ENCODE measurements around the gene PIK3C3.

PIK3C3 gene

DNA sequence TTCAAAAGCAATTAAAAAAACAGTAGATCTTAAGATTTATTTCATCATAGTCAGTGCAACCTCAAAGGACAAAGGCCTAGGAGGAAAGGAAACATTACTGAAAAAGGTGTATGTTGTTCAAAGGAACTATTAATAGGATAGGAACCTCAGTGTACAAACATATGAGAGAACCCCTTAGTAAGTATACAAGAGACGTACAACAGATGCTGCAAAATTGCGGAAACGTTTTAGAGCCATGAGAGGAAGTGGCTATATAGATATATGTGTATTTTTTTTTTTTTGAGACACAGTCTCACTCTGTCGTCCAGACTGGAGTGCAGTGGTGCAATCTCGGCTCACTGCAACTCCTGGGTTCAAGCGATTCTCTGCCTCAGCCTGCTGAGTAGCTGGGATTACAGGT is 22.2 kb downstream of the PIK3C3 start:
- TF ChIP-seq, protein P1, sequence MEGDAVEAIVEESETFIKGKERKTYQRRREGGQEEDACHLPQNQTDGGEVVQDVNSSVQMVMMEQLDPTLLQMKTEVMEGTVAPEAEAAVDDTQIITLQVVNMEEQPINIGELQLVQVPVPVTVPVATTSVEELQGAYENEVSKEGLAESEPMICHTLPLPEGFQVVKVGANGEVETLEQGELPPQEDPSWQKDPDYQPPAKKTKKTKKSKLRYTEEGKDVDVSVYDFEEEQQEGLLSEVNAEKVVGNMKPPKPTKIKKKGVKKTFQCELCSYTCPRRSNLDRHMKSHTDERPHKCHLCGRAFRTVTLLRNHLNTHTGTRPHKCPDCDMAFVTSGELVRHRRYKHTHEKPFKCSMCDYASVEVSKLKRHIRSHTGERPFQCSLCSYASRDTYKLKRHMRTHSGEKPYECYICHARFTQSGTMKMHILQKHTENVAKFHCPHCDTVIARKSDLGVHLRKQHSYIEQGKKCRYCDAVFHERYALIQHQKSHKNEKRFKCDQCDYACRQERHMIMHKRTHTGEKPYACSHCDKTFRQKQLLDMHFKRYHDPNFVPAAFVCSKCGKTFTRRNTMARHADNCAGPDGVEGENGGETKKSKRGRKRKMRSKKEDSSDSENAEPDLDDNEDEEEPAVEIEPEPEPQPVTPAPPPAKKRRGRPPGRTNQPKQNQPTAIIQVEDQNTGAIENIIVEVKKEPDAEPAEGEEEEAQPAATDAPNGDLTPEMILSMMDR (conservative IDR thresholded peaks at IDR 0.05): no peak
- H3K27ac ChIP-seq: no peak overlapping the region

DNA sequence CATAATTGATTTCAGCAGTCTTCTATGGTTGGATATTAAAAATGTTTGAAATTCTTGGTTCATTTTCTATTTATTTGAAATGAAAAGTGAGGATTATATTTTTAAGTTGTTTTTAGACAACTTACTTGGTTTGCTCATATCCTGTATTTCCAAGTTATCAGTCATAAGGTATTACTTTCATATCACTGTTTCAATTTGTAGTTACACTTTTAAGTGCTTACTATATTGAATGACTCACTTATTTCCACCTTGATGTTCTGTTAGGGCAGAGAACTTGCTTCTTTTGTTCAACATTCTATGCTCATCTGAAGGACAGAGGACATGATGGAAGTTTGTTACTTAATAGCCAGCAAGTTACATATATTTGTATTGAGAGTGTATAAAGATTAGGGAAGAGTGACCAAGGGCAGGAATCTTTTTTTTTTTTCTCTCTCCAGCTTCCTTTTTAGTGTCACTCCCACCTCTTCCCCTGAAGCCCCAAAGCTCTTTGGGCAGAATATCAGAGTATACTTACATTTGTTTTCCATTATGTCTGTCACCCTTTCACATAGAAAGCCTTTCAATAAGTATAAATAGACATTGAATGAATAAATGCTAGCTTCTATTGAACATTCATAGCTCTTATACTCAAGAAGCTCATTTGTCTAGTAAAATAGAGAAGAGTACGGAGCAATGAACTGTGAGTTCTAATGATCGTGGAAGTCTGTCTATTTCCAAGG is 28.1 kb downstream of the PIK3C3 start:
- H3K27ac ChIP-seq: no peak overlapping the region
- TF ChIP-seq, protein P1 (conservative IDR thresholded peaks at IDR 0.05): no peak
- TF ChIP-seq ZFX (IDR thresholded peaks at IDR 0.05): no peak

DNA sequence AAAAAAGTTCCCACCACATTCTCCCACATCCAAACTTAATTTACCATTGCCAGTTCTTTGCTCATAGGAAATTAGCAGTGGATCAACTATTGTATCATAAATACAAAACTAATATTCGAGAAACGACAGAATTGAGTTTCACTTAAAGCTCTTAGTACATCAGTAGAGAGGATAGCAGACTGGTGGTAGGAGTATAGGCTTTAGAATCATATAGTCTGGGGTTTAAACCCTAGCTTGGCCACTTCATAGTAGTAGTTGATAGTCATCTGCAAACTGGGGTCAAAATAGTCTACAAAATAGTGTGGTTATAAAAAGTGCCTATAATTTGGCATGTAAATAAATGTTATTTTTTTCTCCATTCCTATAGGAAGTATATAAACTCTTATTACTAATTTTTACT is 30.9 kb downstream of the PIK3C3 start:
- TF ChIP-seq, protein P1 (conservative IDR thresholded peaks at IDR 0.05): no peak
- TF ChIP-seq ZFX (IDR thresholded peaks at IDR 0.05): no peak
- H3K27ac ChIP-seq: no peak overlapping the region

DNA sequence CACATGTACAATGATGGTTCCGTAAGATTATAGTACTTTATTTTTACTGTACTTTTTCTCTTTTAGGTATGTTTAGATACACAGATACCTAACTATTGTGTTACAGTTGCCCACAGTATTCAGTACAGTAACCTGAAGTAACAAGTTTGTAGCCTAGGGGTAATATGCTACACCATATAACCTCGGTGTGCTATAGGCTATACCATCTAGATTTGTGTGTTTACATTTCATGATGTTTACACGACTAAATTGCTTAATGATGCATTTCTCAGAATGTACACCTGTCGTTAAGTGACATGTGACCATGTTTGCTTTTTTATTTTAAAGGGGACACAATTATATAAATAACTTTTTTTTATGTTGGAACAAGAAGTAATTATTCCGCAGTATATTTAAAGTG is 34.5 kb downstream of the PIK3C3 start:
- no peak overlapping the region for H3K27ac ChIP-seq
- no peak for TF ChIP-seq ZFX (IDR thresholded peaks at IDR 0.05)
- TF ChIP-seq, protein P1 (conservative IDR thresholded peaks at IDR 0.05): no peak

DNA sequence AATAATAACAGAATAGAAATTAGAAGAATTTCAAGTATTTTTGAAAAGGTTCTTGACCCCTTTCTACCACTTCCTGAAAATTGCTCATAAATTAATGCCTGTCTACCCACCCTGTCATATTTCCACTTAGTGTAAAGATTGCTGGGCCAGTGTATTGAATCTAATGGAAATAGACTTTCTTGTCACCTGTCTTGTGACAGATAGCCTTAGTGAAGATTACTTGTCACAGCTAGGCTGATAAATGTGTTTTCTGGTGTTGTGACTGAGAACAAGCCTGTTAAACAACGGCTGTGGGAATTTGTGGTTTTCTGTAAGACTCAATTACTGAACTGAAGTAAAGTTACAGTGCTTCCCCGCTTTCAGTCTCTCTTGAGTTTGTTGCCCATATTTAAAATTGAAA is 37.0 kb downstream of the PIK3C3 start:
- TF ChIP-seq, protein P1 (conservative IDR thresholded peaks at IDR 0.05): no peak
- no peak for TF ChIP-seq ZFX (IDR thresholded peaks at IDR 0.05)
- no peak overlapping the region for H3K27ac ChIP-seq

DNA sequence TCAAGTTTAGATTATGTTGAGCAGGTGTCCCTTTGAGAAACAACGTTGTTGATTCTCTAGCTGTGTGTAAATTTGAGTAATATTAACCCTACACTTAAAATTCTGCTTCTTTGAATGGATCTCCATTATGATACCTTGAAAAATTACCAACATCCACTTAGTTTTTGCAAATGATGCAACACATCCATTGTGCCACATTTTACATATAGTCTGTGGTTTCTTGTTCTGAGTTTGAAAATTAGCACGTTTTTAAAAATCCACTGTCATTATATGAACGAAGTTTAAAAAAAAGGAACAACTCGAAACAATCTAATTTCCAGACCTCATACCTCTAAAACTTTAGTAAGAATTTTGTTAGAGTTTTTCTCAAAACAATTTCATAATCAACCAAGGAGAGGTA is 37.7 kb downstream of the PIK3C3 start:
- no peak overlapping the region for H3K27ac ChIP-seq
- TF ChIP-seq, protein P1 (conservative IDR thresholded peaks at IDR 0.05): no peak
- no peak for TF ChIP-seq ZFX (IDR thresholded peaks at IDR 0.05)

DNA sequence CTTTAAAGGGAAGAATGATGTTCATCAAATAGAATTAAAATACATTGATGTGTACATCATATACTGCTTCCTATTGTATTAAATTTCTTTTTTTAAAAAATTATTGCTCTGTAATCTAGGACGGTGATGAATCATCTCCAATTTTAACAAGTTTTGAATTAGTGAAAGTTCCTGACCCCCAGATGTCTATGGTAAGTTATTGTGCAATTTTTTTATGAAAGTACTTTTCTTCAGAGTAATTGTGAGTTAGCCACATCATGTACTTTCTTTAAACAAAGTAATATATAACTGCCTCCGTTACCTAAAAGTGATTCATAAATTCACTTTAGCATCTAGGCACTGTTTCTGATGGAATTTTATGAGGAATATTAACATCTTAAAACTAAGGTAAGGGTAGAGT is 38.1 kb downstream of the PIK3C3 start:
- no peak overlapping the region for H3K27ac ChIP-seq
- no peak for TF ChIP-seq ZFX (IDR thresholded peaks at IDR 0.05)
- TF ChIP-seq, protein P1 (conservative IDR thresholded peaks at IDR 0.05): no peak
